GM18858 (cell line): ENCODE results near the gene GTPBP10.
A peak's percentile ranks its signal among the peaks of the same experiment; 100 is the strongest.

Source experiments
- ATAC-seq: cut with Tn5 transposase; IDR thresholded peaks from one replicate; pipeline ENCODE4 v1.9.1; 2021; ENCODE audit not compliant: unreplicated experiment

Gene GTPBP10

DNA sequence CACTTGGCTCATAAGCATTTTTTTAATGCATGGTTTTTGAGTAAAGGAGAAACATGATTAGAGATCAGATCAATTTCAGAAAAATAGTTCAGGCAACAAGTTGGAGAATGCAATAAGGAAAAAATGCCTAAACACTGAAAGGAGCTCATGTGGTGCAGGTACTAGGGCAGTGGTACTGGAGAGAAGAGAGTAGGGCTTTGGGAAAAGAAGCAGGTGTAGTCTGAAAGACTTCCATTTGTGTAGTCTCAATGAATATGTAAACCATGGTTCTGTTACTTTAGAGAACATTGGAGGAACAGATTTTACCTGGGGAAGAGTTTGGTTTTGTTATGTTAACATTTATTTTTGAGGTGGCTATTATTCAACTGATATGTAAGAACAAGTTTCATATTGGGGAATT lies 5.5 kb downstream of the GTPBP10 start:
- ATAC-seq, result no peak

DNA sequence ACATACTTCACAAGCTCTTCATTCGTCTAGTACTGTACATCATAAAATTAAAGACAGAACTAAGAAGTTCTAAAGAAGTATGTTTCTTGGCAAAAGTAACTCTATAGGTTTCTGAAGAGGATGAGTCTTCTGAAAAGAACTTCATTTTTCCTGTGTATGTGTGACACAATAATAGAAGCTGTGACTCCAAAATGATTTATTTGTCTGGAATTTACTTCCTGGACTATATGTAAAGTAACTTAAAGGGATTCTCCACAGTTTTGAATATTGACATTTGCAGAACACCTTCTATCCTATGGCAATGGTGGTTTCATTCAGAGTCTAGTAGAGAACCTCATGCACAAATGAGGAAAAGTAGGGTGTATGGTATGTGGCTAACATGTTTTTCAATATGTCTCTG lies 36.9 kb downstream of the GTPBP10 start:
- no peak for ATAC-seq

DNA sequence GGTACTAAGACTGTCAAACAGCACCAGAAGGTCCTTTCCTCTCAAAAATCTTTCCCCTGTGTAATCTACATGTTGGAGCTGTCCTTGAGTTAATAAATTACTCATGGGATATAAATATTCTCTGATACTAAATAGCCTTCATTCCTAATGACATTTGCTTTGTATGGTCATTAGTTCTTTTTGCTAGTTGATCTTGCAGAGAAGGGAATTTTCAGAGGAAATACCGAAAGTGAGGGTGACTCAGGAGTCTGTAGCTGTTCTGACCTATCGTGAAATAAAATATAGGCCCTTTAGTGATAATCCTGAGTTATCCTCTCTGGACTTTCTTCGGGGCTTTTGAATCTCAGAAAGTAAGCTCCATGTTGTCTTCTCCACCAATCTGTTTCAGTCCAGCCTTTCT lies 37.3 kb downstream of the GTPBP10 start:
- no peak for ATAC-seq

DNA sequence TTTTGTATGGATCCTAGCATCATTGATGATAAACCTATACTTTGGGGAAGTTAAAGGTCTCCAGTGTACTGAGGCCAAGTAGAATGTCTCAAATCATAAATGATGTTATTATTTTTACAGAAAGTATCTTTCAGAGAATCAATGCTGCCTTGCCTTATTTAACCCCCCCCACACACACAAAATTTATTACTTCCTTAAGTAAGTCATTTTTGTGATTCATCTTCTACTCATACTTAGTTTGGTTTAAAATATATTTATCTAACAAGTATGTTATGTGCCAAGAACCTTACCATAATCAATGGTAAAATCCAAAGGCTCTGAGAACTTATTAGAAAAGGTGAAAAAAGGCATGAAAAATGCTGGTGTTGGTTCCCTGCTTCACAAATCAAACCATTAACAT lies 37.9 kb downstream of the GTPBP10 start:
- no peak for ATAC-seq

DNA sequence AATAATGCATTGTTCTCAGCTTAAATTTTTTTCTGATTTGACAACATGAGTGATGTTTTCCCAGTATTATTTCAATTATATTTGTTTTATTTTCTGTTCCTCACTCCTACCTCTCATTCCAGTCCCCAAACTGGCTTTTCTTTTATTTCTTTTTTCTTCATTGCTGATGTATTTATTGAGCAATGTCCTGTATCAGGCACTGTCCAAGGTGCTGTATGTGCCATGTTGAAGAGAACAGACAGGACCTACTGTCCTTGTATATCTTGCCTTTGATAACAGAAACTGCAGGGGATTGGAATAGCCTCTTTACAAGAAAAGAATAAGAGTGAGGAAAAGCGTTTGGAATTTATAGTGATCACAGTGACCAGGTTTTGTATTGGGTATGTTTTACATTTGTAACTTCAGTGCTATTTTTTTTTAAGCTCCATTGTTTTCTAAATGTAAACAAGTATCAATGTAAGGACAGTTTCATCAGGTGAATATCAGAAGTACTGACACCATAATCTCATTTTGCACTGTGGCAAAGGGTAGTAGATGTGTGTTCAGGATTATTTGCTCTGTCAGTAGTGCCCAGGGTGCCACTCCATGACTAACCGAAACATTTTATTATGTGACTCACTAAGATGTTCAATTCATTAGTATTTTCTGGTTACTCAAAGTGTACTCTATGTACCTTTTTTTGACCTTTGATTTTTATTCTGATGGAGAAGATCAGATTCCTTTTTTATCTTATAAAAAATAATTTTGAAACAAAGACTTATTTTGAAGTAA lies 41.1 kb downstream of the GTPBP10 start:
- ATAC-seq, result no peak

DNA sequence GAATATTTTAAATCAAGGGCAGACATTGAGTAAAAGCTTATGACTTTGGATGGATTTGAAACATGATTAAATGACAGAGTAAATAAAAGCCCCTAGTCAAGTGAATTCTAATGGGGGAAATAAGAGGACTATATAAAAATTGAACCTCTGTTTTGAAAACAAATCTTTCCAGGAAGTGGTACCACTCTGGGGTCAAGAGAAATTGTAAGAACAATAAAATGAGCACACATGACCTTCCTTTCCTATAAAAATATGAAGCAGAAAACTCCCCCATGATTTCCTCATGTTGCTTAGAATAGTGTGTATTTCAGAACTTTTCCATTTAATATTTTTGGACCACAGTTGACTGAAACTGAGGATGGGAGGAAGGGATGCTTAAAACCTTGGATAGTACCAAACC lies 44.4 kb downstream of the GTPBP10 start:
- no peak for ATAC-seq

DNA sequence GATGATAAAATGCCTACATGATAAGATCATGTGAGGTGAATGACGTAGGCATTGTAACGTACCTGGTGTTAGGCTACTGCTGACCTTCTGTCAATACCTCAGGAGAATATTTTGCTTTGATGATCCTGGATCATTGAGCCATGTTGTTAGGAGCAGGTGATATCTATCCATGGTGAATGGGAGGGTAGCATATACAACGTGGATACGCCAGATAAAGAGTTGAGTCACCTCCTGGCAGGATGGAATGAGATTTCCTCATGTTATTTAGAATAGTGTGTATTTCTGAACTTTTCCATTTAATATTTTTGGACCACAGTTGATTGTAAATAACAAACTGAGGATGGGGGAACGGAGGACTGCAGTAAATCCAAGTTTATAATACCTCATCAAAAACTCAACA lies 45.0 kb downstream of the GTPBP10 start:
- no peak for ATAC-seq

DNA sequence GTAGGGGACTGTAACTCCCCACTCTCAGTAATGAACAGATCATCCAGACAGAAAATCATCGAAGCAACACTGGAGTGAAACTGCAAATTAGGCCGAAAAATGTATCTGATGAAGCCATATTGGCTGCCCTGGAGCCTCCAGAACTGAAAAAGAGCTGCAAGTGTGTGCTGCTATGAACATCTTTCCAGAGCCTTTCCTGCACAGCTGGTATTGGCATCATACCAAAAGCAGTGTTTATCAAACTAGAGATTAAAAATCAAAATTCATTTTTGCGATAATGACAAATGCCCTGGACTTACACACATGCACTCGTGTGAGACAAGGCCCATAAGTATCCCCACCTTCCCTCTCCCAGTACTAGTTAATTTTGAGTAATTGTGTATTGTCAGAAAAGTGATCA lies 49.9 kb downstream of the GTPBP10 start:
- ATAC-seq, result no peak

DNA sequence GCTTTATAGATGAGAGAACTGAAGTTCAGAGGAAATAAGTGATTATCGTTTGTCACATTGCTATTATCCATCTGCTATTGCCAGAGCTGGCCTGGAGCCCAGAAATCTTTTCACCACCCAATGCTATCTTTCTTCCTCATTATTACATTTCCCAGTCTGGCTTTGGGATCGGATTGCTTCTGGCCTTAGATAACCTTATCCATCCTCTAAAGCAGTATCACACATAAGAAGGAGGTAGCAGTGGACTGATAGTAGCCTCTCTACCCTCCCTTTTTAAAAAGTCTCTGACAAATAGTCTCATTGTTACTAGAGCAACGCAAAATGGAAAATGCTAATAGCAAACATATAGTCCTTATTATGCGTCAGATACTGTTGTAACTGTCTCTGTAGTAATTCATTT lies 55.5 kb downstream of the GTPBP10 start:
- ATAC-seq, result no peak

DNA sequence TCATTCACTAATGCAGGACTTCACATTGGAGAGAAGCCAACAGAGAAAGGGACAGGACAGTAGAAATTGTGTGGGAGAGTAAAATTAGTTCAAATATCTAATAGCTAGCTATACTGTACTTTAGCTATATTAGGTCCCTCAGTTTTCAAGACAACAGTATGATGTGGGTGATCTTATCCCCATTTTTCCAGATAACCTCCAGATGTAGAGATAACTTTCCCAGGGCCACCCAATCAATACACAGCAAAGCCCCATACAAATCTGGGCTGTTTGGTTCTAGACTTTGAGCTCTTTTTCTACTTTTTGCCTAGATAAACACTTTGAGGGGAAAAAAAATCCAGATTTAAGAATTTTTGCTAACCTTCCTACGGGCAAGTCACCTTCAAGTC lies 56.3 kb downstream of the GTPBP10 start:
- no peak for ATAC-seq

DNA sequence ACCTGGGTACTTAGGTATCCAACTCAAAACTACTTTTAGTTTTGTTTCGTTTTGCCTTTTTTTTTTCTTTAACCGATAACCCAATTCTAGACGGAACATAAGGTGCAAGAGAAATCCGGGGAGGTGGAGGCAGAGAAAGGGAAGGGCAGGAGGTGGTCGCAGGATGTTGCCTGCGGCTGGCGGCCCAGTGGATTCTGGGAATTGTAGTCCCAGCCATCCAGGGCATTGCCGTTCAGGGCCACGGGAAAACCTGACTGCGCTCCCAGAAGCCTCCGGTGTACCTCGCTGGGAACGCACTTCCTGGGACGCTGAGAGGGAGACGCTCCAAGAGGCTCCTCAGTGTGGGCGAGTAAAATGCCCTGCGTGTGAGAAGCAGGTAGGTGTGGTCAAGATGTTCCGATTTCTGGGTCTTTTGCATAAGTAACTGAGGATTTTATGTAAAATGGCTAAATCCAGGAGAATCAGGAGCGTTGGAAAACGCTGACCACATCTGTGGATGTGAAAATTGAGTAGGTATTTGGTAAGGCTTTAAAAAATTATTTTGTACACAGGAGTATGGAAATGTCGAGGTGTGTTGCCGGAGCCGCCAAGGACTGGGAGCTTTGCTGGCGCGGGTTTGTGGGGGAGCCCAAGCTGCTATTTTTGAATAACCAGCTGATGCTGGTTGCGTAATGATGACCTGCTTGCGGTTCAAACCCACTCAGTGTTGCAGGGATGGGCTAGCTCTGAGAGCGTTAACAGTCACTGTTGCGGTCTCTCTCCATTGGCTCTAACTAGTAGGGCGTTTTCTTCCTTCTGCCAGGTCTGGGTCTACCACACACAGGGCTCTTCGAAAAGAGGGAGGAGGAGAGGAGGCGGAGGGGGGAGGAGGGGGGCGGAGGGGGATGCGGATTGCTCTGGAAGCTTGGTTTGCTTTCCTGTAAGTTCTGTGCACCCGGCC lies 56.9 kb downstream of the GTPBP10 start, which contains the start of gene CLDN12:
CLDN12 (plus strand) TSS at position 288 of the 940 bp plus-strand sequence. CDS start 9,216 bp downstream, outside the sequence.
- ATAC-seq, result peak; percentile 97

DNA sequence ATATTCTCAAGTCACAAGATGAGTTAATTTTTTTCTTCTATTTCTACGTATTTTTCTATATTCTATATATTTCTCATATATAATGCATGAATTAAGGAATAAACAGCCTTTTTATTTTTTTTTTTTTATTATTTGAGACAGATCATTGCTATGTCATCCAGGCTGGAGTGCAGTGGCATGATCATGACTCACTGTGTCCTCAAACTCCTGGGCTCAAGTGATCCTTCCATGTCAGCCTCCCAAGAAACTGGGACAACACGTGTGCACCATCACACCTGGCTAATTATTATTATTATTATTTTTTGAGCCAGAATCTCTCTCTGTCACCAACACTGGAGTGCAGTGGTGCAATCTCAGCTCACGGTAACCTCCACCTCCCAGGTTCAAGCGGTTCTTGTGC lies 58.3 kb downstream of the GTPBP10 start:
- ATAC-seq, result no peak

DNA sequence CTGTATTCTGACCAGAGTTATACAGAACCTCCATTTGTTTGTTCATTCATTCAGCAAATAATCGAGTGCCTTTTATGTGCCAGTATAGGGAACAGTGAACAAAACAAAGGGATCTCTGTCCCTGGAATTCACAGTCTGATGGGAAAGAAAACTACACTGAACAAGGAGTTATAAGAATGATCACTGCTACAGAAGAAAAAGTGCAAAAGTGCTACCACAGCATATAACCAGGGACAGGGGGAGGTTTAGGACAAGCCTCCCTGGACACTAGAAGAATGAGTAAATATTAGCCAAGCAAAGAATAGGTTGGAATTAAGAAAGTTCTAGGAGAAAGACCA lies 60.9 kb downstream of the GTPBP10 start:
- ATAC-seq, result no peak

DNA sequence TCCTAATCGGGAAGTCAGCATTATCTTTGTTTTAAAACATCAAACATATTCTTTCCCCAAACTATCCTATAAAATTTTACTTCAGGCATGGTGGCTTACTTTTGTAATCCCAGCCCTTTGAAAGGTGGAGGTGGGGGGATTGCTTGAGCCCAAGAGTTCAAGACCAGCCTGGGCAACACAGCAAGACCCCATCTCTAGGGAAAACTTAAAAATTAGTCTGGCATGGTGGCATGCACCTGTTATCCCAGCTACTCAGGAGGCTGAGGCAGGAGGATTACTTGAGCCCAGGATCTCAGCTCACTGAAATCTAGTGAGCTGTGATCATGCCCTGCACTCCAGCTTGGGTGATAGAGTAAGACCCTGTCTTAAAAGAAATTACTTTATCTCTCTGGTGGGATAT lies 61.6 kb downstream of the GTPBP10 start:
- no peak for ATAC-seq

DNA sequence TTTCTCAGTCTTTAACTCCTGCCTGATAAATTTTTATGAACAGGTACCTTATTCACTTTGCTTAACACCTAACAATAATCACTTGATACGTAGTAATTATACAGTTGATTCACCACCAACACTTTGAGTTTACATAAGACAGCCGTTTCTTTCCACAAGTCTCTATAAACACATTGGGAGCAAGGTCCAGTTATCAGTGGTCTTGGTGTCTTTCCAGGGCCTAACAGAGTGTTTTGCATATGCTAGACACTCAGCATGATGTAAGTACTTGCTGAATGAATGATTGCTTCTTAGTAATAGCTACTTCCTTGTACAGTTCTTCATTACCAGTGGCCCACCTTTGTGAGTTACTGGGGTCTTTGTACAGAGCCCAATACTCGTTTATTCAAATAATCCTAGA lies 63.2 kb downstream of the GTPBP10 start:
- ATAC-seq, result no peak

DNA sequence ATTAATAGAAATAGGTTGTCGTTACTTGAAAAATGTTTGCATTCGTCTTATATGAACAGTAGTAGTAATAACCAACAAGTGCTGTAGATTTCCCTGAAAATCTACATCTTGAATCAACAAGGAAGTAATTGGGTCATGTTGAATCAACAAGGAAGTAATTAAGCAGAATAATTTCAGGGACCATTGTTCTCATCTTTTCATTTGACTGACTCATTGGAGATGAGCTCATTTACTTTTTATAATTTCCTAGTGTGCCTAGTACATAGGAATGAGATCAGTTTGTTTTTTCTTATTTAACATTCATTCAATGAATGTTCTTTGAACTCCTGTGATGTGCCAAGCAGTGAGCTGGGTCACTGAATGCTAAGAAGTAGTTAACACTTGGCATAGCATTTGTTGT lies 65.0 kb downstream of the GTPBP10 start:
- no peak for ATAC-seq

DNA sequence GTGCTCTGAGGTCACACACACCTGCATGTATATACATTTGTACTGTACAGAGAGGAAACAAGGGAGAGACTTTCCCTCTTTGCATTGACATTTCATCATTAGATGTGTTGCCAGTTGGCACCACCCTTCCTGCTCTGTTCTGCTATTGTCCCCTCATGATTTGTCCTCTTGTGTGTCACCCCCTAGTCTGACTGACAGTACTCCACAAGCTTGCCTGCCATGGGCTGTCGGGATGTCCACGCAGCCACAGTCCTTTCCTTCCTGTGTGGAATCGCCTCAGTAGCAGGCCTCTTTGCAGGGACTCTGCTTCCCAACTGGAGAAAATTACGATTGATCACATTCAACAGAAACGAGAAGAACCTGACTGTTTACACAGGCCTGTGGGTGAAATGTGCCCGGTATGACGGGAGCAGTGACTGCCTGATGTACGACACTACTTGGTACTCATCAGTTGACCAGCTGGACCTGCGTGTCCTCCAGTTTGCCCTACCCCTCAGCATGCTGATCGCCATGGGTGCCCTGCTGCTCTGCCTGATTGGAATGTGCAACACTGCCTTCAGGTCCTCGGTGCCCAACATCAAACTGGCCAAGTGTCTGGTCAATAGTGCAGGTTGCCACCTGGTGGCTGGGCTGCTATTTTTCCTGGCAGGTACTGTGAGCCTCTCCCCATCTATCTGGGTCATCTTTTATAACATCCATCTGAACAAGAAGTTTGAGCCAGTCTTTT lies 66.1 kb downstream of the GTPBP10 start:
- peak; percentile 43 for ATAC-seq

DNA sequence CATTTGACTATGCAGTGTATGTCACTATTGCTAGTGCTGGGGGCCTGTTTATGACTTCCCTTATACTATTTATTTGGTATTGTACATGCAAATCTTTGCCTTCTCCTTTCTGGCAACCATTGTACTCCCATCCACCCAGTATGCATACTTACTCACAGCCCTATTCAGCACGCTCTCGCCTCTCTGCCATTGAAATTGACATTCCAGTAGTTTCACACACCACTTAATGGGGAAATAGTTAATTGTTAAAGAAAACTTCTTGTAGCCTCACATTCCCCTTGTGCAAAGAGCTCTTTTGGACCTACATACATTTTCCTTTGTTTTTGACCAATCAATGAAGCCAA lies 66.6 kb downstream of the GTPBP10 start:
- ATAC-seq, result no peak

DNA sequence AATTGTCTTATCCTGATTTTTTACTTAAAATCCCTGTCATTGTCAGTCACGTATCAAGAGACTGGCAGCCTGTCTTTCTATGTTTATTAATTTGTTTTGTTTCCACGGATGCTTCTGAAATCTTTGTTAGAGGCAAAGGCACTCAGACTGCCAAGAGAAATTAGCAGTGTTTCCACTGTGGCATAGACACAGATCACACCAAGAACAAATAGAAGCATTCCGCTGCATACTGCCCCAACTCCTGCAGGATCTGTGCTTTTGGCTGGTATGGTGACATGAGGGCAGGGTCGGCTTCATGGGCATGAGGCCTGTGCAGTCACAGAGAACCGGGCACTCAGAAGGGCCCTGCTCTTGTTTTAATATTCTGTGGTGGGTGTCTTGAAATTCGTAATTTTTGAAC lies 75.1 kb downstream of the GTPBP10 start:
- no peak for ATAC-seq

DNA sequence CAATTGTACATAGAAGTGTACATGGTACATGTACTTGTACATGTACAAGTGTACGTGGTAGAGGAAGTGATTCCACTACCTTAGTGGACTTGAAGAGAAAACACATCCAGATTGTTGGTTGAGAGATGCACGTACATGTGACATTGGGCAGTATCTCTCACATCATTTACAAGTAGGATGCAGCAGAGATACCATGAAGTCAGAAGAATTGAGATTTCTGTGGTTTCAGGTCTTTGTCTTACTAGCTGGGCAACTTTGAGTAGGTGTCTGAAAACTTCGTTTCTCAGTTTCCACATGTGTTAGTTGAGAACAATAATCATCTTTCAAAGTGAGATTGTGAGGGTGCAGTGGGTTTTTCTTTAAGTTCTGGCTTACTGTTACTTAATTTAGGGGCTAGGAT lies 78.2 kb downstream of the GTPBP10 start:
- ATAC-seq, result peak; percentile 98

DNA sequence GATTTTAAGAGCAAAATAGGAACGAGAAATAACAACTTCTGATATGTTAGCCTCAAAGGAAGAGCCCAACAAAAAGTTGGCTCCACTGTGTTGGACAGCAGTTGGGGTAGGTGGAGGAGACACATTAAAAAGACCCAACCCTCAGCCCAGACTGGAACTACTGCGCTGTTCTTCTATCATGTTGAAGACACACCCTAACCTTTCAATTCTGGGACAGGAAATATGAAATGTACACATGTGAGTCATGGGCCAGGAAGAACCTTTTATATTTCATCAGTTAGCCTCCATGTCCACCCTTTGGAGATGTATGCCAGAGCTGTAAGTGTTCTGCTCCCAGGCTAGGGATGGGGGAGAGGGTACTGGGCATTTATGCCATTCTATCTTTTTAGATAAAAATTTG lies 78.9 kb downstream of the GTPBP10 start:
- no peak for ATAC-seq
